MM.1S (cell line): Measurements from ENCODE around the gene SSBP3.
"Not testable (repeated sequence)": the region's sequence is repeated elsewhere in the genome, so short reads cannot be mapped to it uniquely, and the experiment has no call there.

Source experiments
- DNase-seq: peaks from one replicate; pipeline ENCODE4 v3.0.0-alpha.2; 2015
- H2AFZ ChIP-seq: fragments of 300-600 bp; sonication (generic); 2 replicates; pipeline ENCODE4 v1.6.0; 2016; ENCODE audit warnings: antibody characterized with exemption, low read length
- H3F3A ChIP-seq: fragments of 300-600 bp; sonication (generic); 2 replicates; pipeline ENCODE4 v1.6.1; 2016; ENCODE audit warnings: mild to moderate bottlenecking, antibody characterized with exemption, low read length, moderate library complexity, mixed read lengths; ENCODE audit not compliant: insufficient read depth
- H3K27ac ChIP-seq: fragments of 300-600 bp; sonication (generic); 2 replicates; pipeline ENCODE4 v1.5.1; 2016; ENCODE audit warnings: mild to moderate bottlenecking, low read length
- H3K27me3 ChIP-seq: fragments of 300-600 bp; sonication (generic); replicated peaks from 2 replicates; pipeline ENCODE4 v1.6.0; 2016; ENCODE audit warnings: low read length; ENCODE audit not compliant: insufficient read depth
- H3K36me3 ChIP-seq: fragments of 300-600 bp; sonication (generic); replicated peaks from 2 replicates; pipeline ENCODE4 v1.6.1; 2016; ENCODE audit warnings: mild to moderate bottlenecking, low read length, mixed read lengths; ENCODE audit not compliant: insufficient read depth
- H3K4me1 ChIP-seq: fragments of 300-600 bp; sonication (generic); 2 replicates; pipeline ENCODE4 v1.6.1; 2016; ENCODE audit warnings: low read length, mixed read lengths
- H3K4me2 ChIP-seq: fragments of 300-600 bp; sonication (generic); 2 replicates; pipeline ENCODE4 v1.6.0; 2016; ENCODE audit warnings: low read depth, low read length
- H3K4me3 ChIP-seq: fragments of 300-600 bp; sonication (generic); 2 replicates; pipeline ENCODE4 v1.5.1; 2016; ENCODE audit warnings: low read length, mixed read lengths
- H3K79me2 ChIP-seq: fragments of 300-600 bp; sonication (generic); 2 replicates; pipeline ENCODE4 v1.6.1; 2016; ENCODE audit warnings: mixed run types, low read length, mixed read lengths
- H3K9ac ChIP-seq: fragments of 300-600 bp; sonication (generic); 2 replicates; pipeline ENCODE4 v1.6.1; 2016; ENCODE audit warnings: low read length, mixed read lengths
- H3K9me2 ChIP-seq: fragments of 300-600 bp; sonication (generic); replicated peaks from 2 replicates; pipeline ENCODE4 v1.6.1; 2016; ENCODE audit warnings: mild to moderate bottlenecking, low read length, mixed read lengths; ENCODE audit not compliant: insufficient read depth
- H3K9me3 ChIP-seq: fragments of 300-600 bp; sonication (generic); replicated peaks from 2 replicates; pipeline ENCODE4 v1.6.1; 2016; ENCODE audit warnings: mild to moderate bottlenecking, low read length, mixed read lengths; ENCODE audit not compliant: insufficient read depth
- H4K20me1 ChIP-seq: fragments of 300-600 bp; sonication (generic); 2 replicates; pipeline ENCODE4 v1.6.1; 2016; ENCODE audit warnings: mild to moderate bottlenecking, low read length, moderate library complexity, mixed read lengths; ENCODE audit not compliant: insufficient read depth
- EZH2 ChIP-seq: fragments of 300-600 bp; sonication (generic); optimal IDR thresholded peaks from 2 replicates; pipeline ENCODE3; 2017; ENCODE audit warnings: low read depth, mild to moderate bottlenecking, antibody characterized with exemption, low read length, mixed read lengths
- EZH2phosphoT487 ChIP-seq: fragments of 300-600 bp; sonication (generic); IDR thresholded peaks from 2 replicates; pipeline ENCODE4 v1.6.1; 2018; ENCODE audit warnings: antibody characterized with exemption, low read length
- TF ChIP-seq, protein P1 (sequence below): fragments of 300-600 bp; sonication (generic); IDR thresholded peaks from 2 replicates; pipeline ENCODE4 v1.5.1; 2016; ENCODE audit warnings: antibody characterized with exemption, low read length, mixed read lengths

SSBP3 gene

GRCh38 chr1:54238353-54239034 is 167.7 kb downstream of the SSBP3 start:
- H3K27me3 ChIP-seq: no peaks in the 10 kb centered on the region
- H3K4me1 ChIP-seq: no peaks in the 10 kb centered on the region
- H3K9me2 ChIP-seq: no peaks in the 10 kb centered on the region
- TF ChIP-seq EZH2: no peak
- TF ChIP-seq, protein P1, sequence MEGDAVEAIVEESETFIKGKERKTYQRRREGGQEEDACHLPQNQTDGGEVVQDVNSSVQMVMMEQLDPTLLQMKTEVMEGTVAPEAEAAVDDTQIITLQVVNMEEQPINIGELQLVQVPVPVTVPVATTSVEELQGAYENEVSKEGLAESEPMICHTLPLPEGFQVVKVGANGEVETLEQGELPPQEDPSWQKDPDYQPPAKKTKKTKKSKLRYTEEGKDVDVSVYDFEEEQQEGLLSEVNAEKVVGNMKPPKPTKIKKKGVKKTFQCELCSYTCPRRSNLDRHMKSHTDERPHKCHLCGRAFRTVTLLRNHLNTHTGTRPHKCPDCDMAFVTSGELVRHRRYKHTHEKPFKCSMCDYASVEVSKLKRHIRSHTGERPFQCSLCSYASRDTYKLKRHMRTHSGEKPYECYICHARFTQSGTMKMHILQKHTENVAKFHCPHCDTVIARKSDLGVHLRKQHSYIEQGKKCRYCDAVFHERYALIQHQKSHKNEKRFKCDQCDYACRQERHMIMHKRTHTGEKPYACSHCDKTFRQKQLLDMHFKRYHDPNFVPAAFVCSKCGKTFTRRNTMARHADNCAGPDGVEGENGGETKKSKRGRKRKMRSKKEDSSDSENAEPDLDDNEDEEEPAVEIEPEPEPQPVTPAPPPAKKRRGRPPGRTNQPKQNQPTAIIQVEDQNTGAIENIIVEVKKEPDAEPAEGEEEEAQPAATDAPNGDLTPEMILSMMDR: no peak
- no peak for TF ChIP-seq EZH2phosphoT487
- no peaks in the 10 kb centered on the region for H3K79me2 ChIP-seq
- H3K9me3 ChIP-seq: no peaks in the 10 kb centered on the region
- no peaks in the 10 kb centered on the region for H4K20me1 ChIP-seq
- H3F3A ChIP-seq: no peaks in the 10 kb centered on the region
- H3K4me3 ChIP-seq: no peak overlapping the region
- H3K9ac ChIP-seq: no peak overlapping the region
- no peak for DNase-seq
- no peak overlapping the region for H3K4me2 ChIP-seq
- H2AFZ ChIP-seq: no peak overlapping the region
- no peaks in the 10 kb centered on the region for H3K36me3 ChIP-seq
- H3K27ac ChIP-seq: no peak overlapping the region

GRCh38 chr1:54237586-54237985 is 168.6 kb downstream of the SSBP3 start:
- Histone ChIP-seq H3K4me1 (no peaks in the 10 kb centered on the region), H3K9ac (no peak overlapping the region), H3K36me3 (no peaks in the 10 kb centered on the region)

DNA sequence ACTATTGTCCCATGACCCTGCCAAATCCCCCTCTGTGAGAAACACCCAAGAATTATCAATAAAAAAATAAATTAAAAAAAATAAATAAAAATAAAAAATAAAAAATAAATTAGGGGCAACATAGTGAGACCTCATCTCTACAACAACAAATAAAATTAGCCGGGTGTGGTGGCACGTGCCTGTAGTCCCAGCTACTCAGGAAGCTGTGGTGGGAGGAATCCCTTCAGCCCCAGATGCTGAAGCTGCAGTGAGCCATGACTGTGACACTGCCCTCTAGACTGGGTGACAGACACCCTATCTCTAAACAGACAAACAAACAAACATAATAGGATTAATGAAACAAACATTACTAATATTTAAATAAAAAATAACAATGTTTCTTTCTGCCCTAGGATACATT is 171.9 kb downstream of the SSBP3 start:
- Histone ChIP-seq H3F3A (no peaks in the 10 kb centered on the region), H3K4me1 (no peaks in the 10 kb centered on the region), H3K9me3 (no peaks in the 10 kb centered on the region), H3K36me3 (no peaks in the 10 kb centered on the region), H3K9ac (no peak overlapping the region), H3K9me2 (no peaks in the 10 kb centered on the region), H4K20me1 (no peaks in the 10 kb centered on the region), H3K4me3 (no peak overlapping the region), H3K27me3 (no peaks in the 10 kb centered on the region), H3K27ac (no peak overlapping the region), H2AFZ (no peak overlapping the region), H3K79me2 (no peaks in the 10 kb centered on the region), H3K4me2 (no peak overlapping the region)
- no peak for TF ChIP-seq EZH2
- TF ChIP-seq, protein P1: no peak
- TF ChIP-seq EZH2phosphoT487: no peak
- DNase-seq: no peak

More at GRCh38 chr1:54237586-54237985, 168.6 kb downstream of the SSBP3 start:
- H3K27me3 ChIP-seq: no peaks in the 10 kb centered on the region
- no peak overlapping the region for H3K4me2 ChIP-seq
- no peak overlapping the region for H2AFZ ChIP-seq
- no peak for DNase-seq
- TF ChIP-seq, protein P1: no peak
- TF ChIP-seq EZH2phosphoT487: no peak
- no peak for TF ChIP-seq EZH2
- H3F3A ChIP-seq: no peaks in the 10 kb centered on the region
- H3K9me3 ChIP-seq: no peaks in the 10 kb centered on the region
- H4K20me1 ChIP-seq: no peaks in the 10 kb centered on the region
- no peaks in the 10 kb centered on the region for H3K9me2 ChIP-seq
- H3K4me3 ChIP-seq: no peak overlapping the region
- H3K27ac ChIP-seq: no peak overlapping the region
- H3K79me2 ChIP-seq: no peaks in the 10 kb centered on the region

DNA sequence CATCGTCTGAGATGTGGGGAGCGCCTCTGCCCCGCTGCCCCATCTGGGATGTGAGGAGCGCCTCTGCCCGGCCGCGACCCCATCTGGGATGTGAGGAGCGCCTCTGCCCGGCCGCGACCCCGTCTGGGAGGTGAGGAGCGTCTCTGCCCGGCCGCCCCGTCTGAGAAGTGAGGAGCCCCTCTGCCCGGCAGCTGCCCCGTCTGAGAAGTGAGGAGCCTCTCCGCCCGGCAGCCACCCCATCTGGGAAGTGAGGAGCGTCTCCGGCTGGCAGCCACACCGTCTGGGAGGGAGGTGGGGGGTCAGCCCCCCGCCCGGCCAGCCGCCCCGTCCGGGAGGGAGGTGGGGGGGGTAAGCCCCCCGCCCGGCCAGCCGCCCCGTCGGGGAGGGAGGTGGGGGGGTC is 173.0 kb downstream of the SSBP3 start:
- H3K9ac ChIP-seq, H3K4me2 ChIP-seq, H3K9me3 ChIP-seq, H2AFZ ChIP-seq, H3K4me3 ChIP-seq, H3K27ac ChIP-seq, H3K79me2 ChIP-seq, H3K4me1 ChIP-seq, DNase-seq, H3F3A ChIP-seq, H3K36me3 ChIP-seq, H3K9me2 ChIP-seq, H4K20me1 ChIP-seq, H3K27me3 ChIP-seq: not testable (repeated sequence)
